Esophagus mucosa (tissue), 1 donor: ENCODE measurements around the gene MARCHF3. TPM values are rescaled to one million over a fixed set of nuclear protein-coding genes. Genes with fewer than 3 reads are reported as not detected.
"Not testable (repeated sequence)": the region's sequence is repeated elsewhere in the genome, so short reads cannot be mapped to it uniquely, and the experiment has no call there.

Experiments
- ATAC-seq: fragments of 200-7000 bp; cut with Tn5 transposase; one replicate; pipeline ENCODE4 v1.9.1; 2020
- total RNA-seq: library from RNA; stranded (reverse); gene quantifications from one replicate; pipeline ENCODE4 v1.2.4, GENCODE V29; 2023
- donor health status: DM: yes; HTN: yes; CAD: no.

Gene MARCHF3
- total RNA-seq, 1 donor from 2014 or later = 2.4 TPM

- ATAC-seq = no peak
Measured at GRCh38 chr5:127046343-127047072, 16.1 kb upstream of the MARCHF3 start.

- no peak for ATAC-seq
Measured at GRCh38 chr5:127042593-127042992, 12.2 kb upstream of the MARCHF3 start.

GRCh38 chr5:127041571-127041970 lies 11.2 kb upstream of the MARCHF3 start:
- peak; percentile 72 for ATAC-seq

- peak; percentile 92 for ATAC-seq
Measured at GRCh38 chr5:127040796-127041520, 10.6 kb upstream of the MARCHF3 start.

- ATAC-seq = no peak
Measured at GRCh38 chr5:127038550-127038949, 8.2 kb upstream of the MARCHF3 start.

GRCh38 chr5:127031863-127032232 lies 1.5 kb upstream of the MARCHF3 start:
- no peak for ATAC-seq

- peak; percentile 1 for ATAC-seq
Measured at GRCh38 chr5:127031147-127031862, 947 bp upstream of the MARCHF3 start.

GRCh38 chr5:127029581-127030258 lies 638 bp downstream of the MARCHF3 start:
- ATAC-seq = peak; percentile 51

GRCh38 chr5:127028822-127029457 lies 1.4 kb downstream of the MARCHF3 start:
- ATAC-seq = no peak

GRCh38 chr5:127027539-127027938 lies 2.8 kb downstream of the MARCHF3 start:
- no peak for ATAC-seq

GRCh38 chr5:127026166-127026565 lies 4.2 kb downstream of the MARCHF3 start:
- ATAC-seq = no peak

- no peak for ATAC-seq
Measured at GRCh38 chr5:127025467-127025866, 4.9 kb downstream of the MARCHF3 start.

- no peak for ATAC-seq
Measured at GRCh38 chr5:127024821-127025220, 5.5 kb downstream of the MARCHF3 start.

- not testable (repeated sequence) for ATAC-seq
Measured at GRCh38 chr5:127023552-127024191, 6.7 kb downstream of the MARCHF3 start.

- ATAC-seq = no peak
Measured at GRCh38 chr5:127022846-127023245, 7.5 kb downstream of the MARCHF3 start.

- no peak for ATAC-seq
Measured at GRCh38 chr5:127019928-127020327, 10.4 kb downstream of the MARCHF3 start.

- not testable (repeated sequence) for ATAC-seq
Measured at GRCh38 chr5:127016722-127017121, 13.6 kb downstream of the MARCHF3 start.

- no peak for ATAC-seq
Measured at GRCh38 chr5:127015716-127016115, 14.6 kb downstream of the MARCHF3 start.

GRCh38 chr5:127014573-127014972 lies 15.8 kb downstream of the MARCHF3 start:
- ATAC-seq = no peak

GRCh38 chr5:127013407-127013806 lies 17.0 kb downstream of the MARCHF3 start:
- no peak for ATAC-seq

- no peak for ATAC-seq
Measured at GRCh38 chr5:127012916-127013315, 17.4 kb downstream of the MARCHF3 start.
